ENCODE measurements around the gene CERKL.

- no peak for TF ChIP-seq CTCF (conservative IDR thresholded peaks at IDR 0.05; ENCODE audit: low read length)
- no peak for TF ChIP-seq EZH2phosphoT487 (IDR thresholded peaks at IDR 0.05; ENCODE audit: borderline replicate concordance)
Measured at GRCh38 chr2:181675254-181675653, 18.3 kb upstream of the CERKL start.

Data from Loucy (cell line).